Ovary (tissue), 9 donors: Measurements from ENCODE around the gene SUCO. TPM values are rescaled to one million over a fixed set of nuclear protein-coding genes. Genes with fewer than 3 reads are reported as not detected.

ENCODE experiments used
- DNase-seq, 5 donors: peaks; one replicate each; pipeline ENCODE4 v3.0.0-alpha.2; 2019 to 2020
- H3K27ac ChIP-seq, 2 donors: fragments of 200-600 bp; one replicate each; pipeline versions ENCODE4 v1.5.1 to v1.8.0; 2019 to 2022
- H3K27me3 ChIP-seq: fragments of 200-600 bp; one replicate; pipeline ENCODE4 v1.8.0; 2022
- H3K36me3 ChIP-seq: fragments of 200-600 bp; sonication (generic); one replicate; pipeline ENCODE4 v1.5.1; 2019
- H3K4me1 ChIP-seq: one replicate; pipeline ENCODE4 v1.8.1; 2013; ENCODE audit warnings: mild to moderate bottlenecking, moderate library complexity; ENCODE audit not compliant: insufficient read depth
- H3K4me3 ChIP-seq: fragments of 200-600 bp; sonication (generic); one replicate; pipeline ENCODE4 v1.5.1; 2017
- H3K9me3 ChIP-seq, 2 donors: fragments of 200-600 bp in 1 of 2; sonication (generic) in 1 of 2; one replicate each; pipeline versions ENCODE4 v1.5.1 to v1.8.1; 2013 to 2019; ENCODE audit warnings: mild to moderate bottlenecking in 1 of 2, moderate library complexity in 1 of 2
- EP300 ChIP-seq: sonication (generic); formaldehyde crosslinking; IDR thresholded peaks from one replicate; pipeline ENCODE4 v1.6.1; 2017; ENCODE audit warnings: antibody characterized with exemption
- POLR2A ChIP-seq: fragments of 450-650 bp; IDR thresholded peaks from one replicate; pipeline ENCODE4 v1.6.1; 2017; ENCODE audit warnings: antibody characterized with exemption, mild to moderate bottlenecking, moderate library complexity
- WGBS, 3 donors: extraction: QIAGEN DNeasy Blood & Tissue Kit in 1 of 3; methylation state at CpG; one replicate each; pipeline versions ENCODE4 v1.1.5 to v1.1.7; 2013 to 2017; 5-methylcytosine and 5-hydroxymethylcytosine counted together
- intact Hi-C, 4 donors: fragments of 100-400 bp; cut with DNase I; formaldehyde crosslinking; loops; one replicate each; pipeline versions ENCODE4 v1.11.0 to v1.15.1; 2022 to 2023
- polyA plus RNA-seq, 2 donors: library from polyadenylated mRNA; stranded (reverse); fragments of 200-250 nt in 1 of 2; fragments of 350-450 nt in 1 of 2; fragmentation: Illumina TruSeq in 1 of 2; extraction: RNeasy Lipid Tissue Mini Kit (QIAGEN cat#74804) in 1 of 2; gene quantifications; one replicate each; pipeline ENCODE4 v1.2.3, GENCODE V29; 2013 to 2014
- total RNA-seq, 7 donors: library from RNA; depleted of rRNA in 2 of 7; stranded (reverse); fragments of >200 nt in 2 of 7; fragmentation: NEBNext Ultra II Directional in 3 of 7; extraction: Animal tissue kit (Norgen Biotek cat#: 25700) in 3 of 7; gene quantifications; one replicate each; pipeline versions ENCODE4 v1.1.0 to v1.2.4, GENCODE V29; 2016 to 2023
- TF ChIP-seq, protein P1 (sequence below), 3 donors: fragments of 450-650 bp in 2 of 3; fragments of 200-600 bp in 1 of 3; IDR thresholded peaks; one replicate each; pipeline versions ENCODE4 v1.5.1 to v1.8.0; 2016 to 2022; ENCODE audit warnings: antibody characterized with exemption in 3 of 3, mild to moderate bottlenecking in 1 of 3
- donor health status: DM: no; HTN: no; CAD: no; lungs with moderate emphysema.
- donor health status: DM: no; HTN: no; CAD: no.
- donor health status: Bipolar disorder and iron deficiency.
- donor health status: DM: yes; HTN: yes; CAD: no.
- donor health status: DM: no; HTN: no; CAD: no.
- donor health status: DM: yes; HTN: yes; CAD: no.

The SUCO gene
- total and polyA plus RNA-seq, 9 donors: 14.0 to 68.1 (median 55.5) TPM

GRCh38 chr1:172498857-172499256, 34.1 kb upstream of the SUCO start:
- DNase-seq: no peak
- TF ChIP-seq POLR2A (no peak), EP300 (no peak)
- TF ChIP-seq, protein P1, sequence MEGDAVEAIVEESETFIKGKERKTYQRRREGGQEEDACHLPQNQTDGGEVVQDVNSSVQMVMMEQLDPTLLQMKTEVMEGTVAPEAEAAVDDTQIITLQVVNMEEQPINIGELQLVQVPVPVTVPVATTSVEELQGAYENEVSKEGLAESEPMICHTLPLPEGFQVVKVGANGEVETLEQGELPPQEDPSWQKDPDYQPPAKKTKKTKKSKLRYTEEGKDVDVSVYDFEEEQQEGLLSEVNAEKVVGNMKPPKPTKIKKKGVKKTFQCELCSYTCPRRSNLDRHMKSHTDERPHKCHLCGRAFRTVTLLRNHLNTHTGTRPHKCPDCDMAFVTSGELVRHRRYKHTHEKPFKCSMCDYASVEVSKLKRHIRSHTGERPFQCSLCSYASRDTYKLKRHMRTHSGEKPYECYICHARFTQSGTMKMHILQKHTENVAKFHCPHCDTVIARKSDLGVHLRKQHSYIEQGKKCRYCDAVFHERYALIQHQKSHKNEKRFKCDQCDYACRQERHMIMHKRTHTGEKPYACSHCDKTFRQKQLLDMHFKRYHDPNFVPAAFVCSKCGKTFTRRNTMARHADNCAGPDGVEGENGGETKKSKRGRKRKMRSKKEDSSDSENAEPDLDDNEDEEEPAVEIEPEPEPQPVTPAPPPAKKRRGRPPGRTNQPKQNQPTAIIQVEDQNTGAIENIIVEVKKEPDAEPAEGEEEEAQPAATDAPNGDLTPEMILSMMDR (IDR thresholded peaks at IDR 0.05): no peak
- 94 to 98% (median 95%) methylated on average over 2 of the region's 2 CpGs for WGBS, 3 donors
- H3K36me3 ChIP-seq: no peaks in the 10 kb centered on the region
- no peaks in the 10 kb centered on the region for H3K4me1 ChIP-seq
- H3K27ac ChIP-seq: no peak overlapping the region
- H3K27me3 ChIP-seq: no peaks in the 10 kb centered on the region
- no peak overlapping the region for H3K4me3 ChIP-seq
- intact Hi-C loops: no loop called here
- H3K9me3 ChIP-seq: no peaks in the 10 kb centered on the region

GRCh38 chr1:172499636-172500141, 33.3 kb upstream of the SUCO start:
- H3K9me3 ChIP-seq: no peaks in the 10 kb centered on the region
- 87 to 96% (median 92%) methylated on average over 3 of the region's 3 CpGs for WGBS, 3 donors
- no peak overlapping the region for H3K27ac ChIP-seq
- intact Hi-C loops: no loop called here
- H3K4me1 ChIP-seq: no peaks in the 10 kb centered on the region
- no peak for DNase-seq
- no peak overlapping the region for H3K4me3 ChIP-seq
- no peaks in the 10 kb centered on the region for H3K27me3 ChIP-seq
- no peaks in the 10 kb centered on the region for H3K36me3 ChIP-seq
- TF ChIP-seq EP300 (no peak), POLR2A (no peak)
- TF ChIP-seq, protein P1 (IDR thresholded peaks at IDR 0.05): no peak

GRCh38 chr1:172500207-172500606, 32.7 kb upstream of the SUCO start:
- TF ChIP-seq, protein P1 (IDR thresholded peaks at IDR 0.05): no peak
- TF ChIP-seq EP300 (no peak), POLR2A (no peak)
- no peak for DNase-seq
- 86 to 92% (median 89%) methylated on average over 2 of the region's 2 CpGs for WGBS, 3 donors
- Histone ChIP-seq H3K27me3 (no peaks in the 10 kb centered on the region), H3K36me3 (no peaks in the 10 kb centered on the region), H3K4me1 (no peaks in the 10 kb centered on the region), H3K9me3 (no peaks in the 10 kb centered on the region), H3K4me3 (no peak overlapping the region), H3K27ac (no peak overlapping the region)
- intact Hi-C loops: no loop called here

GRCh38 chr1:172507741-172508140, 25.2 kb upstream of the SUCO start:
- DNase-seq: peak in 1 of 5 donors; percentile 40
- TF ChIP-seq, protein P1 (IDR thresholded peaks at IDR 0.05): no peak
- no peak for TF ChIP-seq EP300
- no peak for TF ChIP-seq POLR2A
- Histone ChIP-seq H3K4me3 (no peak overlapping the region), H3K27me3 (no peaks in the 10 kb centered on the region), H3K9me3 (no peaks in the 10 kb centered on the region), H3K27ac (no peak overlapping the region), H3K36me3 (no peaks in the 10 kb centered on the region), H3K4me1 (no peaks in the 10 kb centered on the region)
- intact Hi-C loops: no loop called here
